ENCODE data around the gene RHOB. TPM values are rescaled to one million over a fixed set of nuclear protein-coding genes. Genes with fewer than 3 reads are reported as not detected.
A peak's percentile ranks its signal among the peaks of the same experiment; 100 is the strongest.

RHOB gene
- total RNA-seq, 1 experiment from 2014 or later = 28.1 TPM

GRCh38 chr2:20484810-20485611, 38.1 kb downstream of the RHOB start:
- ChIA-PET POLR2A (interaction anchor here (0.6 to 1.6 kb wide), 5 partner anchors 8 to 17 kb away, joined by 3 to 4 read pairs (median 3); no protein-coding TSS in a partner anchor), CTCF (interaction anchor here (0.5 to 1.2 kb wide), 6 partner anchors 16 to 161 kb away, joined by 3 to 7 read pairs (median 3); no protein-coding TSS in a partner anchor)
- H3K36me3 Mint-ChIP-seq (ENCODE audit: insufficient read depth, unreplicated experiment) = no peaks in the 10 kb centered on the region

GRCh38 chr2:20485612-20486388, 38.9 kb downstream of the RHOB start:
- DNase-seq (ENCODE audit: unreplicated experiment) = no peak
- peaks cover 24% of the 10 kb centered on the region for H3K4me1 Mint-ChIP-seq (ENCODE audit: insufficient read depth, unreplicated experiment)
- ChIA-PET CTCF (interaction anchor here (0.6 to 1.2 kb wide), 3 partner anchors 89 to 160 kb away, joined by 3 to 4 read pairs (median 4); no protein-coding TSS in a partner anchor), POLR2A (interaction anchor here (0.6 to 1.1 kb wide), 4 partner anchors 7 to 16 kb away, joined by 3 to 5 read pairs (median 3); no protein-coding TSS in a partner anchor)
- no peaks in the 10 kb centered on the region for H3K36me3 Mint-ChIP-seq (ENCODE audit: insufficient read depth, unreplicated experiment)
- no peaks in the 10 kb centered on the region for H3K9me3 Mint-ChIP-seq (ENCODE audit: unreplicated experiment)
- H3K4me3 Mint-ChIP-seq (ENCODE audit: unreplicated experiment) = no peak overlapping the region
- H3K27me3 Mint-ChIP-seq (ENCODE audit: insufficient read depth, unreplicated experiment) = no peaks in the 10 kb centered on the region
- intact Hi-C loops (cut with micrococcal nuclease) = no loop called here
- BruUV-seq (replicated peaks) = no TSS peak
- TF ChIP-seq, protein P1, sequence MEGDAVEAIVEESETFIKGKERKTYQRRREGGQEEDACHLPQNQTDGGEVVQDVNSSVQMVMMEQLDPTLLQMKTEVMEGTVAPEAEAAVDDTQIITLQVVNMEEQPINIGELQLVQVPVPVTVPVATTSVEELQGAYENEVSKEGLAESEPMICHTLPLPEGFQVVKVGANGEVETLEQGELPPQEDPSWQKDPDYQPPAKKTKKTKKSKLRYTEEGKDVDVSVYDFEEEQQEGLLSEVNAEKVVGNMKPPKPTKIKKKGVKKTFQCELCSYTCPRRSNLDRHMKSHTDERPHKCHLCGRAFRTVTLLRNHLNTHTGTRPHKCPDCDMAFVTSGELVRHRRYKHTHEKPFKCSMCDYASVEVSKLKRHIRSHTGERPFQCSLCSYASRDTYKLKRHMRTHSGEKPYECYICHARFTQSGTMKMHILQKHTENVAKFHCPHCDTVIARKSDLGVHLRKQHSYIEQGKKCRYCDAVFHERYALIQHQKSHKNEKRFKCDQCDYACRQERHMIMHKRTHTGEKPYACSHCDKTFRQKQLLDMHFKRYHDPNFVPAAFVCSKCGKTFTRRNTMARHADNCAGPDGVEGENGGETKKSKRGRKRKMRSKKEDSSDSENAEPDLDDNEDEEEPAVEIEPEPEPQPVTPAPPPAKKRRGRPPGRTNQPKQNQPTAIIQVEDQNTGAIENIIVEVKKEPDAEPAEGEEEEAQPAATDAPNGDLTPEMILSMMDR (IDR thresholded peaks at IDR 0.05; ENCODE audit: unreplicated experiment) = no peak
- H3K27ac Mint-ChIP-seq (ENCODE audit: low read depth, unreplicated experiment) = peak overlapping the region; percentile 49

More at GRCh38 chr2:20484810-20485611, 38.1 kb downstream of the RHOB start:
- H3K9me3 Mint-ChIP-seq (ENCODE audit: unreplicated experiment) = no peaks in the 10 kb centered on the region
- peaks cover 24% of the 10 kb centered on the region for H3K4me1 Mint-ChIP-seq (ENCODE audit: insufficient read depth, unreplicated experiment)
- peak overlapping the region; percentile 68 for H3K27ac Mint-ChIP-seq (ENCODE audit: low read depth, unreplicated experiment)
- intact Hi-C loops (cut with micrococcal nuclease) = no loop called here
- no TSS peak for BruUV-seq (replicated peaks)
- H3K27me3 Mint-ChIP-seq (ENCODE audit: insufficient read depth, unreplicated experiment) = no peaks in the 10 kb centered on the region
- H3K4me3 Mint-ChIP-seq (ENCODE audit: unreplicated experiment) = no peak overlapping the region
- TF ChIP-seq, protein P1 (IDR thresholded peaks at IDR 0.05; ENCODE audit: unreplicated experiment) = no peak
- no peak for DNase-seq (ENCODE audit: unreplicated experiment)

DNA sequence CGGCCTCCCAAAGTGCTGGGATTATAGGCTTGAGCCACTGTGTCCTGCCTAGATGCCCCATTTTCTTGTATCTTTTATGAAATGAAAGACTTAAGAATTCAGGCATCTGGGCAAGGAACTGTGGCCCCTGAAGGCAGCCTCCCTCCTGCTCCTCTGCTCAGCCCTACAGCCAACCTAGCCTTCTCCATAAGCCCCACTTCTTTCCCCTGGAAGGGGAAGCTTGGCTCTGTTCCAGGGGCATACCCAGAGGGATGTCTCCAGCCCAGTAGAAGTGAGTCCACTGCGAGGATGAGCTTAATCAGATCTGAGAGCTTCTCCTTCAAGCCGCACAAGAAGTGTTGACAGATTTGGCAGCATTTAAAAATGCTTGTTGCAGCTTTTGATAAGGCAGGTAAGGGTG, 39.7 kb downstream of the RHOB start:
- Mint-ChIP-seq H3K9me3 (ENCODE audit: unreplicated experiment) (no peaks in the 10 kb centered on the region), H3K4me3 (ENCODE audit: unreplicated experiment) (no peak overlapping the region), H3K27ac (ENCODE audit: low read depth, unreplicated experiment) (no peak overlapping the region), H3K27me3 (ENCODE audit: insufficient read depth, unreplicated experiment) (no peaks in the 10 kb centered on the region), H3K36me3 (ENCODE audit: insufficient read depth, unreplicated experiment) (no peaks in the 10 kb centered on the region), H3K4me1 (ENCODE audit: insufficient read depth, unreplicated experiment) (peaks cover 24% of the 10 kb centered on the region)
- TF ChIP-seq, protein P1 (IDR thresholded peaks at IDR 0.05; ENCODE audit: unreplicated experiment) = no peak
- no TSS peak for BruUV-seq (replicated peaks)
- CTCF ChIA-PET = interaction anchor here (0.6 kb wide), 2 partner anchors 15 to 99 kb away, joined by 4 read pairs; no protein-coding TSS in a partner anchor
- DNase-seq (ENCODE audit: unreplicated experiment) = no peak
- POLR2A ChIA-PET = interaction anchor here (1.0 kb wide), 1 partner anchor 10 kb away, joined by 5 read pairs; no protein-coding TSS in a partner anchor
- intact Hi-C loops (cut with micrococcal nuclease) = no loop called here

GRCh38 chr2:20487030-20487391, 40.1 kb downstream of the RHOB start:
- Mint-ChIP-seq H3K27ac (ENCODE audit: low read depth, unreplicated experiment) (no peak overlapping the region), H3K36me3 (ENCODE audit: insufficient read depth, unreplicated experiment) (no peaks in the 10 kb centered on the region), H3K4me3 (ENCODE audit: unreplicated experiment) (no peak overlapping the region), H3K27me3 (ENCODE audit: insufficient read depth, unreplicated experiment) (no peaks in the 10 kb centered on the region), H3K4me1 (ENCODE audit: insufficient read depth, unreplicated experiment) (peaks cover 22% of the 10 kb centered on the region), H3K9me3 (ENCODE audit: unreplicated experiment) (no peaks in the 10 kb centered on the region)
- intact Hi-C loops (cut with micrococcal nuclease) = no loop called here
- ChIA-PET POLR2A (interaction anchor here (1.0 kb wide), 1 partner anchor 11 kb away, joined by 5 read pairs; no protein-coding TSS in a partner anchor), CTCF (interaction anchor here (0.6 kb wide), 1 partner anchor 15 kb away, joined by 4 read pairs; no protein-coding TSS in a partner anchor)
- TF ChIP-seq, protein P1 (IDR thresholded peaks at IDR 0.05; ENCODE audit: unreplicated experiment) = no peak
- no TSS peak for BruUV-seq (replicated peaks)
- no peak for DNase-seq (ENCODE audit: unreplicated experiment)

All from MCF 10A (cell line).